Esophagus muscularis mucosa (tissue), 4 donors: Measurements from ENCODE around the gene PERCC1. TPM values are rescaled to one million over a fixed set of nuclear protein-coding genes. Genes with fewer than 3 reads are reported as not detected.
"Not testable (repeated sequence)": the region's sequence is repeated elsewhere in the genome, so short reads cannot be mapped to it uniquely, and the experiment has no call there.

Source experiments
- DNase-seq: peaks from one replicate; pipeline ENCODE4 v3.0.0-alpha.2; 2017; ENCODE audit errors: extremely low spot score
- H3K27ac ChIP-seq, 4 donors: fragments of 200-600 bp; sonication (generic); replicated peaks in 1 of 4; 1 replicate in 3 of 4; 2 replicates in 1 of 4; pipeline ENCODE4 v1.5.1; 2016 to 2019; ENCODE audit warnings: mild to moderate bottlenecking in 1 of 4
- H3K27me3 ChIP-seq, 4 donors: fragments of 200-600 bp; sonication (generic); one replicate each; pipeline versions ENCODE4 v1.5.1 to v1.6.0; 2016 to 2019
- H3K36me3 ChIP-seq, 4 donors: fragments of 200-600 bp; sonication (generic); one replicate each; pipeline ENCODE4 v1.5.1; 2016 to 2019
- H3K4me1 ChIP-seq, 4 donors: fragments of 200-600 bp; sonication (generic); one replicate each; pipeline ENCODE4 v1.5.1; 2016 to 2019
- H3K4me3 ChIP-seq, 4 donors: fragments of 200-600 bp; sonication (generic); 1 replicate in 2 of 4; 2 replicates in 2 of 4; pipeline ENCODE4 v1.5.1; 2016 to 2019; ENCODE audit warnings: mild to moderate bottlenecking in 4 of 4, moderate library complexity in 1 of 4
- H3K9me3 ChIP-seq, 4 donors: fragments of 200-600 bp; sonication (generic); 1 replicate in 3 of 4; 2 replicates in 1 of 4; pipeline ENCODE4 v1.5.1; 2016 to 2019
- CTCF ChIP-seq, 3 experiments: fragments of 200-600 bp in 2 of 3; fragments of 450-650 bp in 1 of 3; sonication (generic) in 2 of 3; IDR thresholded peaks; one replicate each; pipeline ENCODE4 v1.5.1; 2017 to 2019; ENCODE audit warnings: antibody characterized with exemption in 3 of 3, mild to moderate bottlenecking in 2 of 3, moderate library complexity in 1 of 3
- EP300 ChIP-seq: sonication (generic); formaldehyde crosslinking; IDR thresholded peaks from one replicate; pipeline ENCODE4 v1.6.1; 2017; ENCODE audit warnings: antibody characterized with exemption
- POLR2A ChIP-seq: fragments of 450-650 bp; IDR thresholded peaks from one replicate; pipeline ENCODE4 v1.6.1; 2017; ENCODE audit warnings: antibody characterized with exemption, moderate library complexity, mild to moderate bottlenecking, low read depth
- POLR2AphosphoS5 ChIP-seq, 2 donors: sonication (generic); formaldehyde crosslinking; IDR thresholded peaks; one replicate each; pipeline ENCODE4 v1.6.1; 2017; ENCODE audit warnings: antibody characterized with exemption in 2 of 2
- WGBS: methylation state at CpG from one replicate; pipeline ENCODE4 v1.1.5; 2018; 5-methylcytosine and 5-hydroxymethylcytosine counted together
- intact Hi-C: fragments of 100-400 bp; cut with DNase I; formaldehyde crosslinking; loops from one replicate; pipeline ENCODE4 v1.15.1; 2023
- total RNA-seq, 4 donors: library from RNA; depleted of rRNA; stranded (reverse); fragments of >200 nt; gene quantifications; one replicate each; pipeline versions ENCODE4 v1.1.0 to v1.2.1, GENCODE V29; 2016

Gene PERCC1
- total RNA-seq, 4 donors from 2014 or later, result not detected

GRCh38 chr16:1465567-1465915, 34.7 kb downstream of the PERCC1 start:
- TF ChIP-seq EP300 (no peak), POLR2AphosphoS5 (IDR thresholded peaks at IDR 0.05) (no peak), CTCF (IDR thresholded peaks at IDR 0.05) (no peak), POLR2A (no peak)
- H3K27ac ChIP-seq, result no peak overlapping the region
- no peak overlapping the region for H3K4me3 ChIP-seq
- H3K9me3 ChIP-seq, result no peaks in the 10 kb centered on the region
- H3K36me3 ChIP-seq, result peaks cover 11 to 46% (median 30%) of the 10 kb centered on the region in 4 donors
- intact Hi-C loops, result no loop called here
- no peak for DNase-seq
- peaks cover 4 to 18% (median 9%) of the 10 kb centered on the region in 4 donors for H3K4me1 ChIP-seq
- no peaks in the 10 kb centered on the region for H3K27me3 ChIP-seq
- 93% methylated on average over 10 of the region's 13 CpGs for WGBS

- TF ChIP-seq EP300, result no peak
- TF ChIP-seq POLR2AphosphoS5 (IDR thresholded peaks at IDR 0.05), result no peak
- TF ChIP-seq POLR2A, result no peak
- Histone ChIP-seq H3K9me3 (no peaks in the 10 kb centered on the region), H3K27ac (no peak overlapping the region), H3K4me3 (no peak overlapping the region), H3K4me1 (peaks cover 9 to 23% (median 12%) of the 10 kb centered on the region in 4 donors), H3K36me3 (peaks cover 6 to 41% (median 25%) of the 10 kb centered on the region in 4 donors), H3K27me3 (no peaks in the 10 kb centered on the region)
- WGBS, result 88% methylated on average over 14 of the region's 24 CpGs
- intact Hi-C loops, result no loop called here
- DNase-seq, result no peak
Measured at GRCh38 chr16:1466054-1466453, 35.2 kb downstream of the PERCC1 start.

GRCh38 chr16:1466968-1467521, 36.2 kb downstream of the PERCC1 start:
- no peak overlapping the region for H3K4me3 ChIP-seq
- DNase-seq, result no peak
- no peak overlapping the region for H3K27ac ChIP-seq
- peaks cover 9 to 33% (median 22%) of the 10 kb centered on the region in 4 donors for H3K4me1 ChIP-seq
- intact Hi-C loops, result no loop called here
- H3K36me3 ChIP-seq, result peaks cover 0 to 33% (median 17%) of the 10 kb centered on the region in 4 donors
- no peak for TF ChIP-seq CTCF (IDR thresholded peaks at IDR 0.05)
- no peak for TF ChIP-seq EP300
- no peak for TF ChIP-seq POLR2AphosphoS5 (IDR thresholded peaks at IDR 0.05)
- no peak for TF ChIP-seq POLR2A
- H3K27me3 ChIP-seq, result no peaks in the 10 kb centered on the region
- no peaks in the 10 kb centered on the region for H3K9me3 ChIP-seq
- WGBS, result 79% methylated on average over 6 of the region's 14 CpGs

GRCh38 chr16:1468426-1468810, 37.5 kb downstream of the PERCC1 start:
- intact Hi-C loops, result no loop called here
- no peaks in the 10 kb centered on the region for H3K27me3 ChIP-seq
- TF ChIP-seq EP300 (no peak), POLR2A (no peak), POLR2AphosphoS5 (IDR thresholded peaks at IDR 0.05) (no peak), CTCF (IDR thresholded peaks at IDR 0.05) (no peak)
- H3K4me1 ChIP-seq, result peaks cover 15 to 45% (median 30%) of the 10 kb centered on the region in 4 donors
- 81% methylated on average over 22 of the region's 22 CpGs for WGBS
- peaks cover 0 to 24% (median 11%) of the 10 kb centered on the region in 4 donors for H3K36me3 ChIP-seq
- no peak overlapping the region for H3K4me3 ChIP-seq
- no peak for DNase-seq
- no peak overlapping the region for H3K27ac ChIP-seq
- H3K9me3 ChIP-seq, result no peaks in the 10 kb centered on the region

- DNase-seq, H3K27me3 ChIP-seq, H3K27ac ChIP-seq, H3K9me3 ChIP-seq, H3K4me3 ChIP-seq, intact Hi-C loops: not testable (repeated sequence)
- Histone ChIP-seq H3K36me3 (peaks cover 0 to 17% (median 9%) of the 10 kb centered on the region in 4 donors), H3K4me1 (peaks cover 22 to 52% (median 37%) of the 10 kb centered on the region in 4 donors)
- 73% methylated on average over 5 of the region's 5 CpGs for WGBS
Measured at GRCh38 chr16:1469141-1469540, 38.3 kb downstream of the PERCC1 start.

- Histone ChIP-seq H3K36me3 (peaks cover 0 to 11% (median 3%) of the 10 kb centered on the region in 4 donors), H3K9me3 (no peaks in the 10 kb centered on the region), H3K27ac (no peak overlapping the region), H3K4me3 (no peak overlapping the region), H3K27me3 (no peaks in the 10 kb centered on the region), H3K4me1 (peaks cover 25 to 56% (median 39%) of the 10 kb centered on the region in 4 donors)
- DNase-seq, result no peak
- 60% methylated on average over 20 of the region's 20 CpGs for WGBS
- intact Hi-C loops, result no loop called here
- no peak for TF ChIP-seq EP300
- TF ChIP-seq POLR2A, result no peak
- no peak for TF ChIP-seq CTCF (IDR thresholded peaks at IDR 0.05)
- TF ChIP-seq POLR2AphosphoS5 (IDR thresholded peaks at IDR 0.05), result no peak
Measured at GRCh38 chr16:1469693-1470201, 38.9 kb downstream of the PERCC1 start.
